AG09319 (cell line): ENCODE measurements around the gene NPHP1.

Experiments
- DNase-seq: peaks from one replicate; pipeline ENCODE4 v3.0.0-alpha.2; 2010; ENCODE audit warnings: low read depth; ENCODE audit errors: extremely low read depth
- TF ChIP-seq, protein P1 (sequence below): IDR thresholded peaks from 2 replicates; pipeline ENCODE4 v1.5.1; 2011; ENCODE audit warnings: low read depth, mild to moderate bottlenecking, inconsistent platforms, low read length, moderate library complexity

The NPHP1 gene

DNA sequence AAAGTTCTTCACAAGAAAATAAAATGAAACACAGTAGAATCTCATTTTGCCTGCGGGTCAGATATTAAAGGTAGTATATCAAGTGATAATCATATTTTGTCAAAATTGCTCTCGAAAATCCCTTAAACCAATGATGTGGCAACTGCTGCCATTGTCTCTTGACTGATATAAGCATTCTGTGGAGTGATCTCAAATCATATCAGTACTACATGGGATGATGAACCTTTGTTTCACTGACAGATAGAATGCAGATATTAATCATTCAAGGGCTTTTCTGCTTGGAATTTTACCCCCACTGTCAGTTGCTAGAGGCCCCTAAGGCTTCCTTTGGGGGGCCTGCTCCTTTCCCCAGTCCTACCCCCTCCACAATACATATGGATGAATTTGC lies 57.9 kb downstream of the NPHP1 start:
- no peak for DNase-seq
- TF ChIP-seq, protein P1, sequence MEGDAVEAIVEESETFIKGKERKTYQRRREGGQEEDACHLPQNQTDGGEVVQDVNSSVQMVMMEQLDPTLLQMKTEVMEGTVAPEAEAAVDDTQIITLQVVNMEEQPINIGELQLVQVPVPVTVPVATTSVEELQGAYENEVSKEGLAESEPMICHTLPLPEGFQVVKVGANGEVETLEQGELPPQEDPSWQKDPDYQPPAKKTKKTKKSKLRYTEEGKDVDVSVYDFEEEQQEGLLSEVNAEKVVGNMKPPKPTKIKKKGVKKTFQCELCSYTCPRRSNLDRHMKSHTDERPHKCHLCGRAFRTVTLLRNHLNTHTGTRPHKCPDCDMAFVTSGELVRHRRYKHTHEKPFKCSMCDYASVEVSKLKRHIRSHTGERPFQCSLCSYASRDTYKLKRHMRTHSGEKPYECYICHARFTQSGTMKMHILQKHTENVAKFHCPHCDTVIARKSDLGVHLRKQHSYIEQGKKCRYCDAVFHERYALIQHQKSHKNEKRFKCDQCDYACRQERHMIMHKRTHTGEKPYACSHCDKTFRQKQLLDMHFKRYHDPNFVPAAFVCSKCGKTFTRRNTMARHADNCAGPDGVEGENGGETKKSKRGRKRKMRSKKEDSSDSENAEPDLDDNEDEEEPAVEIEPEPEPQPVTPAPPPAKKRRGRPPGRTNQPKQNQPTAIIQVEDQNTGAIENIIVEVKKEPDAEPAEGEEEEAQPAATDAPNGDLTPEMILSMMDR: no peak

DNA sequence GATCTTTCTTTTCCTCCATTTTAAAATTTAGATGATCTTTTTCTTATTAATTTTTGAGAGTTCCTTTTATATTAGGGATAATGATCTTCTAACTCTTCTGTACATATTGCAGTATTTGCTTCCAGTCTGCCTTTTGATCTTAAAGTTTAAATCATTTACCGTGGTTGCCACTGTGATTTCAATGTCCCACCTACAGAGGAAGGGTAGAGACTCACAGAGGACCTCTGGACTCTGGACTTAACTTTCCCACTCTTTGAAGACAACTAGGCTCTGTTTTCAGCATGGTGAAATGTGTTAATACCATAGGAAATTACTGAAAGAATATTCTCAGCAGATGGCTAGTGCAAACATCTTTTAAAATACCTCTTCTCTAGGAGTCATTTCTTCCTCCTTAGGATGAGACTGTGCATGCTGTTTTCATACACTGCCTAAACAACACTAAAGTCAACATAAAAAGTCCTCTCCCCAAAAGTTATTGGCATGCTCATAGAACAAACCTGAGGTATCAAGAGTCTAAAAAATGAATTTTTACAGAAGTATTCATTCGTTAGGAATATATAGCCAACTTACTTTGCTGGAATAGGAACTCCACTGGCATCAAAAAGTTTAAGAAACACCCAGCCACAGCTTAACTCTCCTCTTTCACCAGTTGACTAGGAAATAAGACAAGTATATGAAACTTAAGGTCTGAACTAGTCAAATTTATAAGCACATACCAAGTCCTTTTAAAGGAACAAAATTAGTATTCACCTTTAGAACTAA lies 58.4 kb downstream of the NPHP1 start:
- TF ChIP-seq, protein P1: no peak
- DNase-seq: no peak

DNA sequence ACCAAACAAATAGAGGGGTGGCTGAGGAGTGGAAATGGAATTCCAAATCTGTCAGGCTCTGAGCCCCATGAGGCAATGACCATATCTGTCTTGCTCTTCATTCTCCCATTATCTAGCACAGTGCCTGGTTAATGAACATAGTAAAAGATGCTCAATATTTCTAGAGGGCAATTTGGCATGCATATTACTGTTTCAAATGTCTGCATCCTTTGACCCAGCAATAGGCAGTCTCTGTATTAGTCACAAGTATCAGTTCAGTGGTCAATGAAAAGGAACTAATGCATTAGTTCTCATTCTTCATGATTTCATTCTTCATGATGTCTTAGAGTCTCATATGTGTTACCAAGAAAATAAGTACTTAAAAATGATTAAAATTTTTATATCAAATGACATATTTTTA lies 60.8 kb downstream of the NPHP1 start:
- TF ChIP-seq, protein P1: no peak
- no peak for DNase-seq

DNA sequence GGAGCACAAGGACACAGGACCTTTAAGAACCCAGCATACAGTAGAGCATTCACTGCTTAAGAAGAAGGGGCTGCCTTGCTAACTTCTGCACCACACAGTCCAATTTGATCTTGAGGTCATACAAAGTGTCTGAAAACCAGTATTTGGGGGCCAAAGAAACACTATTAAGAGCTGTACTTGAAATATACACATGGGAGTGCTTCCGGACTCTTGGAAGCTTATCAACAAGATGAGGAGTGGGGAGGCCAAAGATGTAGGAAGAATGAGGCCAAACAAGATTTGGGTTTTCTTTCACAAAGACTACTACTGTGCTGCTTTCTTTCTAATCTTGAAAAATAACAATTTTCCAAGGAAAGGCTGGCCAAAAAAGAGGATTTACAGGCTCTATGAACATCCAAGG lies 64.4 kb downstream of the NPHP1 start:
- no peak for DNase-seq
- TF ChIP-seq, protein P1: no peak

DNA sequence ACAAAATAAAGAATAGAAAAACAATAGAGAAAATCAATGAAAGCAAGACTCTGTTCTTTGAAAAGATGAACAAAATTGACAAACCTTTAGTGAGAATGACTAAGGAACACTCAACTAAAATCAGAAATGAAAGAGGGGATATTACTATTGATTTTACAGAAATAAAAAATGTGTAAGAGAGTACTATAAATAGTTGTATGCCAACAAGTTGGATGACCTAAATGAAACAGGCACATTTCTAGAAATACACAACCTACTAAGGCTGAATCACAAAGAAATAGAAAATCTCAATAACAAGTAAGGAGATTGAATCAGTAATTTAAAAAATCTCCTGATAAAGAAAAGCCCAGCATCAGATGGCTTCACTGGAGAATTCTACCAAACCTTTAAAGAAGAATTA lies 70.8 kb downstream of the NPHP1 start:
- no peak for DNase-seq
- TF ChIP-seq, protein P1: no peak

DNA sequence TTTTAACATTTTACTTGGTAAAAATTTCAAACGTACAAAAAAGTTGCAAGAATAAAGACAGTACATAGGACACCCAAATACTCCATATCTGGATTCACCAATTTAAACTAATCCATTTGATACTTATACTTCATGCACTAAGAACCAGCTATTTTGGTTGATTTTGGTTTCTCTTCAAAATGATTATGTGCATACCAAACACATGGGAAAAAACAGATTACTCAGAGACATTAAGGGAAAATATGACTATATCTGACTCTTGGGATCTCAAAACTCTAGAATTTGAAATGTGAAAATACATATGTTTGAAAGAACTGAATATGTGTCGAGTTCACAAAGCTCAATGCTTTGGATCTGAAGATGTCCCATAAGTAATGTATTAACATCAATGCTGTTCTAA lies 73.6 kb downstream of the NPHP1 start:
- TF ChIP-seq, protein P1: no peak
- no peak for DNase-seq

DNA sequence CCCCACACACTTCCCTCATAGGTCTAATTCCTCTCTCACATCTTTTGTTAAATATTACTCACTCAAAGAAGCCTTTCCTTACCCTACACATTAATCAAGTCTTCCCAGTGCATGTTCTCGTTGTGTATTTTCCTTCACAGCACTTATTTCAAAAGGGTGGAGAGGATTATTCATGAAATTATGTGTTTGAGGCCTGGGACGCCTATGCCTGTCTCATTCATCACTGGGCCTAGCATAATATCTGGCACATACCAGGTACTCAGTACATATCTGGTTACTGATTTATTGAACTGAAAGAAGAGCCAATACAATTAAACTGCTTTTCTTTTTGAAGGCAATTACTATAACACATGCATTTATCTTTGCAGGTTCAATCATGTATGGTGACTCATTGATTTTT lies 74.1 kb downstream of the NPHP1 start:
- TF ChIP-seq, protein P1: no peak
- no peak for DNase-seq
